Erythroblast (primary cell): ENCODE results near the gene LDLRAD4.

Source experiments
- GATA1 ChIP-seq: IDR thresholded peaks from 2 replicates; pipeline ENCODE4 v1.6.1; 2011; ENCODE audit warnings: low read depth, mild to moderate bottlenecking, control low read depth, low read length, moderate library complexity
- POLR2A ChIP-seq: IDR thresholded peaks from 2 replicates; pipeline ENCODE4 v1.6.1; 2011; ENCODE audit warnings: mild to moderate bottlenecking, low read length

DNA sequence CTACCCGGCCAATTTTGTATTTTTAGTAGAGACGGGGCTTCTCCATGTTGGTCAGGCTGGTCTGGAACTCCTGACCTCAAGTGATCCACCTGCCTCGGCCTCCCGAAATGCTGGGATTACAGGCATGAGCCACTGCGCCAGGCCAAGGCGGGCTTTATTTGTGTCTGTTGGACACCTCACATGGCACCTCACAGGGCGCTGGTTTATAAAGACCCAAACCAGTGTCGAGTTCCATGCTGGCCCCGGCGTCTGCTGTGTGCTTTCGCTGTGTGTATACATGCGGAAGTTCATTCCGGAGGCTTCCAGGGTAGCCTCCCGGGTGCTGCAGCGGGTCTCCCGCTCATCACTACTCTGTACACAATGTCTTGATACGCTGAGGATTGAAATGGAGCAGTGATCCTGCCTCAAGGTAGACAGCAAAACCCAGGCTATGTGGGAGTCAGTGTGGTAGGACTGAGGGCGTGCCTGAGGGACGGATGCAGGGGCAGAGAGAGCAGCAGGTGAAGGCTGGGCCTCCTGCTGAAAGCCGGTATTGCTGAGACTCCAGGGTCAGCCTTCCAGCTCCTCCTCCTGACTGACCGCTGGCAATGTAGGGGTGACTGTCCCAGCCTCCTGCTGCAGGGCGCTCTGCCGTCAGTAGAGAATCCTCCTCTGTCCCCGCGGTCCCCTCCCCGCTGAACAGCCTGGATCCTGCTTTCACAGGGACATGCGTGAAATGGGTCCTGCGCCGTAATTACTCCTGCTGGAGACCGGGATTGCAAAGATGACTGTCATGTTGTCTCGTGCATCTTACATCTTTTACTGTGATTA lies 22.7 kb downstream of the LDLRAD4 start:
- TF ChIP-seq POLR2A (no peak), GATA1 (no peak)
